HG02943 (cell line): ENCODE measurements around the gene FXYD3.

Source experiments
- ATAC-seq: cut with Tn5 transposase; IDR thresholded peaks from one replicate; pipeline ENCODE4 v1.9.1; 2021; ENCODE audit warnings: mild to moderate bottlenecking, low read depth, moderate library complexity; ENCODE audit not compliant: unreplicated experiment

FXYD3 gene

GRCh38 chr19:35156673-35157014 lies 41.0 kb downstream of the FXYD3 start:
- ATAC-seq: no peak

DNA sequence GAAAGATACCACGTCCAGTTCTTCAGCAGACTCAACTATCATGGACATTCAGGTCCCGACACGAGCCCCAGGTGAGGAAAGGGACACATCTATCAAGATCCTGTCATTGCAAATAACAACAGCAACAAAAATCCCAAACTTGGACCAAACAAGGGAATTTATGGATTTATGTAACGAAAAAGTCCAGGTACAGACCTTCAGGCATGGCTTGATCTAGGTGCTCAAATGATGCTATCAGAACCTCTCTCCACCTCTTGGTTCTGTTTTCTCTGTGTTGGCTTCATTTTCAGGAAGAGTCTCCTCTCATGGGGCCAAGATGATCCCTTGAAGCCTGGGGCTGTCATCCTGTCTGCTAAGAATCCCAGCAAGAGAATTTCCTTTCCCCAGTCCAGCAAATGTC lies 41.8 kb downstream of the FXYD3 start:
- ATAC-seq: no peak

DNA sequence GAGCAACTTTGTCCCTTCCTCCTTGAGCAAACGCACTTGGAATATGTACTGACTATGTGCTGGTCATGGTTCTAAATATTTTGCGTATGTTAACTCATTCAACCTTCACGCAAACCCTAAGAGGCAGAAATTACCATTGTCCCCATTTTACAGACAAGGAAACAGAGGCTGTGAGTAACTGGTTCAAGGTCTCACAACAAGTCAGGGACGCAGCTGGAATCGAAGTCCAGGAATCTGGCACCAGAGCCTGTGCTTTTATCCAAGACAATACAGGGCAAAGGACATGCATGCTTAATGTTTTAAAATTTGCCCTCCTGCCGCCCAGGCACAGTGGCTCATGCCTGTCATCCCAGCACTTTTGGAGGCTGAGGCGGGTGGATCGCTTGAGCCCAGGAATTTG lies 44.0 kb downstream of the FXYD3 start:
- no peak for ATAC-seq

DNA sequence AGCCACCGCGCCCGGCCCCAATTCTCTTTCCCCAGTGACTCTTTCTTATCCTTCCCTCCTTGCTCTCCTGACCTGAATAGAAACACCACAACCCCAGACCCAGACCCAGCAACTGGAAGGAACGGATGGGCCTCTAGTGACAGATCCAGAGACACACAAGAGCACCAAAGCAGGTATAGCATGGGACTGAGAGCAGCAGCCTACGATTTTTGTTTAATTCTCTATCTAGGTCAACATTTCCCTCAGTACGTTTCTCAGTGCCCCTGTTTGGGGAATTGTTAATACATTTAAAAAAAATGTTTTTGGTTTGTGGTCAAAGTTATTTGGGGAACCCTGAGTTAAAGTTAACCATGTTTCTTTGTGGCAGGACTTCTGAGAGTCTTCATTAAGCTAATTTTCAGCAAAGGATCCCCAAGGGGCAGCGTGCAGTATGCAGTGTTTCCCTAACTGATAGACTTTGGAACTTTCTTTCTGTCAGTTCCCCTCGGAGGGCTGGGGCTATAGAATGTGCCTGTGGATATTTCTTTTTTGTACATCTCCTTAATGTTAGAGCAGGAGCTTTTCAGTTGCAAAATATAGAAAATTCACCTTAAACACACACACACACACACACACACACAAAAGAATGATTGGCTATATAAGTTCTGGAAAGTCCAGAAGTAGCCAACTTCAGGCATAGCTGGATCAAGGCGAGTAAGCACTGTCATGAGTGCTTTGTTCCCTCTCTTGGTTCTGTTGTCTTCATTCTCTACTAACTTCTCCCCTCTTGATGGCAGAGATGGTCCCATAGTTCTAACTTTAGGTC lies 45.2 kb downstream of the FXYD3 start:
- ATAC-seq: no peak

GRCh38 chr19:35161434-35161743 lies 45.8 kb downstream of the FXYD3 start:
- no peak for ATAC-seq

DNA sequence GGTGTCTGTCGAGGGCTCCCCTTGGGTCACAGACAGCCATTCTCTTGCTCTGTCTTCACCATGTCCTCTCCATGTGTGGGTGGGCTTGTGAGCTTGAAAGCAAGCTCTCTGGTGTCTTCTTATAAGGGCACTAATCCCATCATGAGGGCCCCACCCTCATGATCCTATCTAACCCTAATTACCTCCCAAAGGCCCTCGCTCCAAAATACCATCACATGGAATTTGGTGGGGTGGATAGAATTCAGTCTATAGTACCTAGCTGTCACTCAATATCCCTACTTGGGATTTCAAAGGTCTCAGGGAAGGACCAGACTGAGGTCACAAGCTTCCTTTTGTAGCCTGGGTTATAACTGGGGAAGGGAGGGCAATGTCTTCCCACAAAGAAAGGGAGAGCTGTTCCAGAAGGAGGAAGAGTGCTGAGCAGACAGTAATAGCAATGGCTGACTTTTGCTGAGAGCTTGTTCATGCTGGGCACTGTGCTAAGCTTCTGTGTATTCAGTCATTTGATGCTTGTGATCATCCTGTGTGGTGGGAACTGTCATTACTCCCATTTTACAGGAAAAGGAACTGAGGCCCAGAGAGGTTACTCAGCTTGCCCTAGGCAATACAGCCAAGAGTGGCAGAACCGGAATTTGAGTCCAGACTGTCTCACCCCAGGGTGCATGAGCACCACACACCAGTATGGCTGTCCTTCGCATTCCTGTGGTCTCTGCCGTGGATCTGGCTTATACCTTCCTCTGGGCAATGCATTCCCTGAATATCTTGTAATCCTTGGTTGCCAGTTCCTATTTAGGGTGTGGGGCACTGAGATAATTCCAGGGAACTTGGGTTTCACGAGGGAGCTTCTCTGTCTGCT lies 47.1 kb downstream of the FXYD3 start:
- ATAC-seq: no peak

GRCh38 chr19:35164418-35164817 lies 48.8 kb downstream of the FXYD3 start:
- ATAC-seq: no peak

GRCh38 chr19:35165200-35166058 lies 49.8 kb downstream of the FXYD3 start:
- no peak for ATAC-seq

DNA sequence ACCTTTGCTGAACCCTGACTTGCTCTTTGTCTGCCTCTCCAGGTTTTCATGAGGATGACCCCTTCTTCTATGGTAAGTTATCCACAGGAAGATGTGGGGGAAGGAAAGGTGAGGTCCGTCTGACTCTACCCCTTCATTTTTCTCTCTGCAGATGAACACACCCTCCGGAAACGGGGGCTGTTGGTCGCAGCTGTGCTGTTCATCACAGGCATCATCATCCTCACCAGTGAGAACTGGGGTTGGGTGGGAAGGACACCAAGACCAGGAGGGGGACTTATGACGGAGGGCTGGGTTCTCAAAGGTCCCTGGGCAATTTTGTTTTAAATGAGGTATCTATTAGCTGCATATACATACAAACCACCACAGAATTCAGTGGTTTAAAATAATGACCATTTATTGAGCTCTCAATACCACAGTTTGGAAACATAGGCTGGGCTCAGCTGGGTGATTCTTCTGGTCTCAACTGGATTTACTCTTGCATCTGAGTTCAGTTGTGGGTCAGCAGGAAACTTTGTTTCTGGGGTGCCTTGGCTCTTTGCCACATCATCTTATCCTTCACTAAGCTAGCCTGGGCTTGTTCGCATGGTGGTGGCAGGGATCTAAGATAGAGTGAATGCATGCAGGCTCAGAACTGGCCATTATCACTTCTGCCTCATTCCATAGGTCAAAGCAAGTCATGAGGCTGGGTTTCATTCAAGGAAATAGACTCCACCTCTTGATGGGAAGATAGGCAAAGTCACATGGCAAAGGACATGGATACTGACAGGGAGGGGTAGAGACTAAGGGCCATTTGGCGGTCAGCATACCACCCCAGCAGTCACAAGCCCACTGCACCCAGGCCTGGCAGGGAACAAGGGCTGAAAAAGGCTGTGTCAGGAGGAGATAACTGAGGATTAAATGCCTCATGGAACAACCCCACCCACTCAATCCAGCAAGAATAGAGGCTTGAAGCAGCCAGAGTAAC lies 50.8 kb downstream of the FXYD3 start:
- ATAC-seq: no peak

GRCh38 chr19:35167251-35168119 lies 51.9 kb downstream of the FXYD3 start:
- ATAC-seq: no peak

- ATAC-seq: no peak
Measured at GRCh38 chr19:35168196-35168595, 52.6 kb downstream of the FXYD3 start.

DNA sequence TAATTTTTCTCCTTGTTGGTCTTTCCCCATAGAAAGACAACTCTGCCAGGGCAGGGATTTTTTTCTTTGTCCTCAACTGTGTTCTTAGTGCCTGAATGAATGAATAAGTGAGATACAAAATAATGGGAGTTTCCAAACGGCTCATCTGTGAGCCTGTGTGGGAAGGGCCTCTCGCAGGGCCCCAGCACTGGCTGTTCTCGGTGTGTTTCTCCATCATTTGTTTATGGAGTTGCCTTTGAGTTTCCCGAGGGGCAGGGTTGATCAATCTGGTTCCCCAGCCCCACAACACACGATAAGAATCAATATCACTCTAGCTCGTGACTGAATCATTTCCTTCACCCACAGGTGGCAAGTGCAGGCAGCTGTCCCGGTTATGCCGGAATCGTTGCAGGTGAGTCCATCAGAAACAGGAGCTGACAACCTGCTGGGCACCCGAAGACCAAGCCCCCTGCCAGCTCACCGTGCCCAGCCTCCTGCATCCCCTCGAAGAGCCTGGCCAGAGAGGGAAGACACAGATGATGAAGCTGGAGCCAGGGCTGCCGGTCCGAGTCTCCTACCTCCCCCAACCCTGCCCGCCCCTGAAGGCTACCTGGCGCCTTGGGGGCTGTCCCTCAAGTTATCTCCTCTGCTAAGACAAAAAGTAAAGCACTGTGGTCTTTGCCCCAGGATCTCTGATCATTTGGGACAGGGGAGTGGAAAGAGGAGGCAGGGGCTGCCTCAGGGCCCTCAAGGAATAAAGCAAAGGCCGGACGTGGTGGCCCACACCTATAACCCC lies 53.8 kb downstream of the FXYD3 start:
- no peak for ATAC-seq

DNA sequence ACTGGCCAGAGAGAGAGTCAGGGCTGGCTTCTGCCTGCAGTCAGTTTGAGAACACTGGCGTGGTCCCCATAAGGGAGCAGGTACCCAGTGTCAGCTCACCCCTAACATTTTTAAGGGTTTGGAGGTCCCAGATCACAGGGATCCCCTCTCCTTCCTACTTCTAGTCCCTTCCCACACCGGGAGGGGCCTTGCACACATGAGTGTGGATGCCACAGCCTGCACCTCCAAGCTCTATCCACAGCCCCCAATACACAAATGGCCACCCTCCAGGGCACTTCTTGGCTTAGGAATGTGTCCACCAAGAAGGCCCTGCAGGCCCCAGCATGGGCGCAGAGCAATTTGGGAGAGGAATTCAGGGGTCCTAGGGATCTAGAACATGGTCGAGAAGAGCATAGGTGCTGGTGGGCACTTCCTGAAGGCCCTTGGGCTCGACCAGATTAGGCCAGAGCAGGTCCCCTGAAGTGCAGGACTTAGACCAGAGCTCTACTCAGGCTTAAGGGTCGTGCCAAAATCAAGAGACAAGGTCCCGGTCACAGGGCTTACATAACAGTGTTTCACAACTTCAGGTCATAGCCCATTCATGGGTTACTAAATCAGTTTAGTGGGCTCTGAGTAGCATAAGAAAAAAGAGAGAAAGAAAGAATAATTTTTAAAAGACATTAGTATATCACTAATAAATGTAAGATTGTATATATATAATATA lies 54.9 kb downstream of the FXYD3 start:
- ATAC-seq: no peak

GRCh38 chr19:35171730-35172129 lies 56.1 kb downstream of the FXYD3 start:
- no peak for ATAC-seq
